Measurements from ENCODE around the gene ST7. TPM values are rescaled to one million over a fixed set of nuclear protein-coding genes. Genes with fewer than 3 reads are reported as not detected.
A peak's percentile ranks its signal among the peaks of the same experiment; 100 is the strongest.

The ST7 gene, protein sequence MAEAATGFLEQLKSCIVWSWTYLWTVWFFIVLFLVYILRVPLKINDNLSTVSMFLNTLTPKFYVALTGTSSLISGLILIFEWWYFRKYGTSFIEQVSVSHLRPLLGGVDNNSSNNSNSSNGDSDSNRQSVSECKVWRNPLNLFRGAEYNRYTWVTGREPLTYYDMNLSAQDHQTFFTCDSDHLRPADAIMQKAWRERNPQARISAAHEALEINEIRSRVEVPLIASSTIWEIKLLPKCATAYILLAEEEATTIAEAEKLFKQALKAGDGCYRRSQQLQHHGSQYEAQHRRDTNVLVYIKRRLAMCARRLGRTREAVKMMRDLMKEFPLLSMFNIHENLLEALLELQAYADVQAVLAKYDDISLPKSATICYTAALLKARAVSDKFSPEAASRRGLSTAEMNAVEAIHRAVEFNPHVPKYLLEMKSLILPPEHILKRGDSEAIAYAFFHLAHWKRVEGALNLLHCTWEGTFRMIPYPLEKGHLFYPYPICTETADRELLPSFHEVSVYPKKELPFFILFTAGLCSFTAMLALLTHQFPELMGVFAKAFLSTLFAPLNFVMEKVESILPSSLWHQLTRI
- 9.7 and 13.4 TPM in 2 replicates for total RNA-seq (2014; rRNA removed; shearing (Covaris generic))

GRCh38 chr7:116953372-116953905 lies at the start of gene ST7:
Gene ST7, plus strand, starts transcription at chr7:116953501. Its CDS starts 40 bp downstream, at chr7:116953541.
- DNase-seq, result peak; percentile 86
- H3K36me3 ChIP-seq (replicated peaks; ENCODE audit: control insufficient read depth, insufficient read depth, low read length), result no peaks in the 10 kb centered on the region
- H3K4me3 ChIP-seq (ENCODE audit: insufficient read depth, low read depth, low read length), result peak within 1 kb of the TSS; percentile 94
- no peaks in the 10 kb centered on the region; the same call in 1 of the 2 replicates for H3K27me3 ChIP-seq (ENCODE audit: control insufficient read depth, insufficient read depth, low read length)

DNA sequence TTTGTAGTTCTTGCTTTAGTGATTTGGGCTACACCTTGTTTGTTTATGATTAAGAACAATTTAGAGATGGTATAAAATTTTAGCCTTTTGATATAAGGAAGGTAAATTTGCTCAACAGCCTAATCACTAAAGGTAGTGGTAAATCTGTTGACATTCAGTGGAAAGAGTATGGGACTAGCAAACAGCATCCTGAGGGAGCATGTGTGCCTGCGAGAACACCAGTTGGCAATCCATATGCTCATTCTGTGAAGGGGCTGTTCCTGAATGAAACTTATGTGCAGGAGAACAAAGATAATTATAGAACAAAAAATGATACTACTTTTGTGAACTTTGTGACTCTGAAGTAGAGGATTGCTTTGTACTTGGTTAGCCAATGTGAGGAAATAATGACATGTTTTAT lies 46.9 kb upstream of the ST7 start:
- no peak for DNase-seq
- Histone ChIP-seq H3K36me3 (replicated peaks; ENCODE audit: control insufficient read depth, insufficient read depth, low read length) (peaks cover 1% of the 10 kb centered on the region; the same call in 1 of the 2 replicates), H3K4me3 (ENCODE audit: insufficient read depth, low read depth, low read length) (no peak overlapping the region), H3K27me3 (ENCODE audit: control insufficient read depth, insufficient read depth, low read length) (no peaks in the 10 kb centered on the region)

- H3K36me3 ChIP-seq (replicated peaks; ENCODE audit: control insufficient read depth, insufficient read depth, low read length), result peaks cover 3% of the 10 kb centered on the region
- no peaks in the 10 kb centered on the region for H3K27me3 ChIP-seq (ENCODE audit: control insufficient read depth, insufficient read depth, low read length)
- H3K4me3 ChIP-seq (ENCODE audit: insufficient read depth, low read depth, low read length), result no peak overlapping the region
- no peak for DNase-seq
These were observed 42.9 kb upstream of the ST7 start for GRCh38 chr7:116910383-116910782.

DNA sequence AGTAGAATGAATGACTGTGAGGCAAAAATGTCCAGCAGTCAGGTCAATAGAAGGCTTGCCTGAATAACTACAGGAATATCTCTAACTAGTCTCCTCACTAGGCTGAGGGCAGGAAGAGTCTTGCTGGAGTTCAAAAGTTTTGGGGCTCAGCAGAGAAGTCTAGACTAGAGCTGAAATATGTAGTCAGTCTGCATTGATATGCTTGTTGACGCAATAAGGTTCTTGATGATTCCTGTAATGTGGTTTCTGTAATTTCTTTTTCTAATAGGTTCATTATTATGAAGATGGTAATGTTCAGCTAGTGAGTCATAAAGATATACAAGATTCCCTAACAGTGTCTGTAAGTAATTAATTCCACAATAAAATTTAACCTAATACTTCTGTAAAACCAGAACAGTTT lies 41.5 kb upstream of the ST7 start:
- peaks cover 2% of the 10 kb centered on the region for H3K36me3 ChIP-seq (replicated peaks; ENCODE audit: control insufficient read depth, insufficient read depth, low read length)
- no peak overlapping the region for H3K4me3 ChIP-seq (ENCODE audit: insufficient read depth, low read depth, low read length)
- no peak for DNase-seq

DNA sequence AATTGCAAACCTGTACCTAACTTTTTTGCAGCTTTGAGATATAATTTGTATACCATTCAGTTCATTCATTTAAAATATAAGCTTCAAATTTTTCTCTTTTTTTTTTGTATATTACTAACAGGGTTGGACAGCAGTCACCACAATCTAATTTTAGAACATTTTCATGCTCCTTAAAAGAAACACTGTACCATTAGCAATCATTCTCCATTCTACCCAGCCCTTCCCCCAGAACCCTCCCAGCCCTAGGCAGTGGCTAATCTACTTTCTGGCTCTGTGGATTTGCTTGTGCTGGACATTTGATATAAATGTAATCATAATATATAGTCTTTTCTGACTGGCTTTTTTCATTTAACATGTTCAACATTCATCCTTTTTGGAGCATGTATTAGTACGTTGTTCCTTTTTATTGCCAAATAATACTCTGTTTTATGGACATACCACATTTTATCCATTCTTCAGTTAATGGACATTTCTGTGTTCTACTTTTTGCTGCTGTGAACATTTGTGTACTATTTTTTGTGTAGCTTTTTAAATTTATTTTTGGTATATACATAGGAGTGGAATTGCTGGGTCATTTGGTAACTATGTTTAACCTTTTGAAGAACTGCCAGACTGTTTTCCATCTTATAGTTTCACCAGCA lies 40.9 kb upstream of the ST7 start:
- peaks cover 2% of the 10 kb centered on the region for H3K36me3 ChIP-seq (replicated peaks; ENCODE audit: control insufficient read depth, insufficient read depth, low read length)
- DNase-seq, result no peak
- no peaks in the 10 kb centered on the region for H3K27me3 ChIP-seq (ENCODE audit: control insufficient read depth, insufficient read depth, low read length)
- H3K4me3 ChIP-seq (ENCODE audit: insufficient read depth, low read depth, low read length), result no peak overlapping the region

More for the DNA sequence above, 41.5 kb upstream of the ST7 start:
- no peaks in the 10 kb centered on the region for H3K27me3 ChIP-seq (ENCODE audit: control insufficient read depth, insufficient read depth, low read length)

- Histone ChIP-seq H3K36me3 (replicated peaks; ENCODE audit: control insufficient read depth, insufficient read depth, low read length) (no peaks in the 10 kb centered on the region; the same call in 1 of the 2 replicates), H3K27me3 (ENCODE audit: control insufficient read depth, insufficient read depth, low read length) (no peaks in the 10 kb centered on the region), H3K4me3 (ENCODE audit: insufficient read depth, low read depth, low read length) (no peak overlapping the region)
- no peak for DNase-seq
These were observed 34.6 kb upstream of the ST7 start for GRCh38 chr7:116918704-116919103.

GRCh38 chr7:116920359-116920758 lies 32.9 kb upstream of the ST7 start:
- Histone ChIP-seq H3K27me3 (ENCODE audit: control insufficient read depth, insufficient read depth, low read length) (no peaks in the 10 kb centered on the region), H3K4me3 (ENCODE audit: insufficient read depth, low read depth, low read length) (no peak overlapping the region), H3K36me3 (replicated peaks; ENCODE audit: control insufficient read depth, insufficient read depth, low read length) (no peaks in the 10 kb centered on the region; the same call in 1 of the 2 replicates)
- no peak for DNase-seq

- Histone ChIP-seq H3K4me3 (ENCODE audit: insufficient read depth, low read depth, low read length) (no peak overlapping the region), H3K36me3 (replicated peaks; ENCODE audit: control insufficient read depth, insufficient read depth, low read length) (no peaks in the 10 kb centered on the region), H3K27me3 (ENCODE audit: control insufficient read depth, insufficient read depth, low read length) (no peaks in the 10 kb centered on the region)
- no peak for DNase-seq
These were observed 30.8 kb upstream of the ST7 start for GRCh38 chr7:116922545-116922944.

DNA sequence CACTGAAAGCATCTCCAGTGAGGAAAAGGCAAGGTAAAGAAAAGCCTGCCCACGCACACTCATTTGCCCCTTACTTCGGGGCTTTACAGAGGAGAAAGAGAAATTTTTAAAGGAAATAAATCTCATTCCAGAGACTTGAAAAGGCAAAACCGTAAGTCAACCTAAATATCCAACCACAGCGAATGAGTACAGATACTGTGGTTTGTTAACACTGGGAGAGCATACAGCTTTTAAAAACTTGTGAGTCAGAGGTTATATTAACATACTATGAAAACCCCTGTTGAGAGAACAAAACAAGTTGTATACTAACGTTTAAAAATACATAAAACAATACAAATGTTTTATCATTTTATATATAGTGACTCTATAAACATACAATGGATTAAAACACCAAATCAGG lies 28.6 kb upstream of the ST7 start:
- DNase-seq, result no peak
- no peak overlapping the region for H3K4me3 ChIP-seq (ENCODE audit: insufficient read depth, low read depth, low read length)
- no peaks in the 10 kb centered on the region for H3K27me3 ChIP-seq (ENCODE audit: control insufficient read depth, insufficient read depth, low read length)
- no peaks in the 10 kb centered on the region for H3K36me3 ChIP-seq (replicated peaks; ENCODE audit: control insufficient read depth, insufficient read depth, low read length)

DNA sequence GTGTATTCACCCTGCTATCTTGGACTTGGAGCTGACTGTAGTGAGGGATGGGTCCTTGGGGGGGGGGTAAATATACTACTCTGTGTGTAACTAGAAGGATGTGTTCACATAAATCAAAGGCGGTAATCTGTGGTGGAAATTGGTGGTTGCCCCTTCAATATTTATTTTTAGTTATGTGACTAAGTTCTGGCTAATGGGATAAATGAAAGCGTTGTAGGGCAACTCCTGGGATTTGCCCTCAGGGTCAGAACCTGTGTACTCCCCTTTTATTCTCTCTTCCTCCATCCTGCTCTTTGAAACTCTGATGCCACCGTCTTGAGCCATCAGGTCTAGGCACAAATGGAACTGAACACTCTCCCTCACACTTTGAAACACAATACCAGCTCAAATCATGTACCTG lies 24.3 kb upstream of the ST7 start:
- no peak for DNase-seq
- Histone ChIP-seq H3K36me3 (replicated peaks; ENCODE audit: control insufficient read depth, insufficient read depth, low read length) (no peaks in the 10 kb centered on the region), H3K27me3 (ENCODE audit: control insufficient read depth, insufficient read depth, low read length) (no peaks in the 10 kb centered on the region), H3K4me3 (ENCODE audit: insufficient read depth, low read depth, low read length) (no peak overlapping the region)

GRCh38 chr7:116929914-116930913 lies 23.1 kb upstream of the ST7 start:
- peak; percentile 63 for DNase-seq
- Histone ChIP-seq H3K4me3 (ENCODE audit: insufficient read depth, low read depth, low read length) (no peak overlapping the region), H3K36me3 (replicated peaks; ENCODE audit: control insufficient read depth, insufficient read depth, low read length) (no peaks in the 10 kb centered on the region), H3K27me3 (ENCODE audit: control insufficient read depth, insufficient read depth, low read length) (no peaks in the 10 kb centered on the region)

DNA sequence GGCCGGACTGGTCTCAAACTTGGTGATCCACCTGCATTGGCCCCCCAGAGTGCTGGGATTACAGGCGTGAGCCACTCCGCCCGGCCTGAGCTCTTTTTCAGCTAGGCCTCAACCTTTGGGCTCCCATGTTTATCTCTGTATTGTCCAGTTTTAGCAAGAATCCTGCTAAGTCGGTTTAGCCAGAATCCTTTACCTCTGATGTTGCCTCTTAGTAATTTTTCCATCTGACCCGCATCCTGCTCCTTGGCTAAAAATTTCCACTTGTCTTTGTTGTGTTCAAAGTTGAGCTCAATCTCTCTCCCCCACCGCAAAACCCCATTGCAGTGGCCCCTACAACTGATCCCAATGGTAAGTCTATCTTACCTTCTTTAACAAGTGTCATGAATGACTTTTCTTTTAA lies 20.7 kb upstream of the ST7 start:
- H3K4me3 ChIP-seq (ENCODE audit: insufficient read depth, low read depth, low read length), result no peak overlapping the region
- H3K36me3 ChIP-seq (replicated peaks; ENCODE audit: control insufficient read depth, insufficient read depth, low read length), result no peaks in the 10 kb centered on the region
- H3K27me3 ChIP-seq (ENCODE audit: control insufficient read depth, insufficient read depth, low read length), result no peaks in the 10 kb centered on the region
- DNase-seq, result no peak

DNA sequence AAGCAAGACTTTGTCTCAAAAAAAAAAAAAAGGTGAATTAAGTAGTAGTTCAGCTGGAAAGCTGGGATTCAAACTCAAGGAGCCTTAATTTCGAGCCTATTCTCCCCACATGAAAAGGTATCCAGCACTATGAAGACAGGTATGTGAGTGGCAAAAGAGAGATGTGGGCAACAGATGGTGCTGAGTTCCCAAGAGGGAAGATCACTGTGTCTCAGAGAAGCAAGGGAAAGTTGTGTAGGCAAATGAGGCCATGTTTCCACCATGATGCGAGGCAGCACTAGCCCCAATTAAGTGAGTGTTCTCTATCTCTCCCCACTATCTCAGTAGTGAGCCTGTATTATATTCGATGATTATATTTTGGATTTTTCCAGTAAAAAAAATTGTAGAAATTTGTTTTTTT lies 19.8 kb upstream of the ST7 start:
- Histone ChIP-seq H3K4me3 (ENCODE audit: insufficient read depth, low read depth, low read length) (no peak overlapping the region), H3K27me3 (ENCODE audit: control insufficient read depth, insufficient read depth, low read length) (no peaks in the 10 kb centered on the region), H3K36me3 (replicated peaks; ENCODE audit: control insufficient read depth, insufficient read depth, low read length) (no peaks in the 10 kb centered on the region)
- DNase-seq, result no peak

GRCh38 chr7:116934580-116934979 lies 18.7 kb upstream of the ST7 start:
- no peaks in the 10 kb centered on the region for H3K27me3 ChIP-seq (ENCODE audit: control insufficient read depth, insufficient read depth, low read length)
- DNase-seq, result no peak
- H3K4me3 ChIP-seq (ENCODE audit: insufficient read depth, low read depth, low read length), result no peak overlapping the region
- H3K36me3 ChIP-seq (replicated peaks; ENCODE audit: control insufficient read depth, insufficient read depth, low read length), result no peaks in the 10 kb centered on the region

All from H7 (cell line).